Keratinocyte (primary cell): ENCODE results near the gene PRAF2. TPM values are rescaled to one million over a fixed set of nuclear protein-coding genes. Genes with fewer than 3 reads are reported as not detected.

ENCODE experiments used
- DNase-seq: peaks from one replicate; pipeline ENCODE4 v3.0.0-alpha.2; 2011; ENCODE audit warnings: low read depth, missing footprints, low spot score
- FAIRE-seq: peaks from 2 replicates; lab custom pipeline; 2011; peaks lifted over from hg19 to GRCh38; lab: Jason Lieb, UNC
- H2AFZ ChIP-seq: 2 replicates; pipeline ENCODE4 v1.6.0; 2012; ENCODE audit warnings: low read length, control low read depth, inconsistent platforms; ENCODE audit not compliant: control insufficient read depth
- H3K27ac ChIP-seq: 2 replicates; pipeline ENCODE4 v1.5.1; 2011; ENCODE audit warnings: low read length; ENCODE audit not compliant: control insufficient read depth, insufficient read depth
- H3K27me3 ChIP-seq: 3 replicates; pipeline ENCODE4 v1.6.0; 2011; ENCODE audit warnings: low read length; ENCODE audit not compliant: control insufficient read depth, insufficient read depth; ENCODE audit errors: extremely low read depth
- H3K36me3 ChIP-seq, 2 experiments: 2 replicates in 1 of 2; 3 replicates in 1 of 2; pipeline ENCODE4 v1.5.1; 2011; ENCODE audit warnings: low read length in 2 of 2, mild to moderate bottlenecking in 1 of 2; ENCODE audit not compliant: control insufficient read depth in 2 of 2, insufficient read depth in 2 of 2; ENCODE audit errors: extremely low read depth in 1 of 2
- H3K4me1 ChIP-seq: 3 replicates; pipeline ENCODE4 v1.5.1; 2011; ENCODE audit warnings: low read length; ENCODE audit not compliant: control insufficient read depth, insufficient read depth; ENCODE audit errors: extremely low read depth
- H3K4me2 ChIP-seq: 3 replicates; pipeline ENCODE4 v1.6.0; 2011; ENCODE audit warnings: low read depth, low read length; ENCODE audit not compliant: control insufficient read depth, insufficient read depth; ENCODE audit errors: extremely low read depth
- H3K4me3 ChIP-seq, 3 experiments: fragments of 200-600 bp in 1 of 3; sonication (generic) in 1 of 3; 2 replicates in 2 of 3; 3 replicates in 1 of 3; pipeline ENCODE4 v1.5.1; 2011 to 2016; ENCODE audit warnings: low read length in 3 of 3, mild to moderate bottlenecking in 3 of 3, control low read depth in 2 of 3, inconsistent platforms in 1 of 3, low read depth in 1 of 3, mixed read lengths in 1 of 3, mixed run types in 1 of 3, moderate library complexity in 1 of 3; ENCODE audit not compliant: control insufficient read depth in 2 of 3, insufficient read depth in 2 of 3; ENCODE audit errors: extremely low read depth in 1 of 3
- H3K79me2 ChIP-seq: 2 replicates; pipeline ENCODE4 v1.6.0; 2012; ENCODE audit warnings: low read length; ENCODE audit not compliant: control insufficient read depth, insufficient read depth
- H3K9ac ChIP-seq: 3 replicates; pipeline ENCODE4 v1.6.0; 2011; ENCODE audit warnings: low read length; ENCODE audit not compliant: control insufficient read depth, insufficient read depth; ENCODE audit errors: extremely low read depth
- H3K9me1 ChIP-seq: 3 replicates; pipeline ENCODE4 v1.6.0; 2011; ENCODE audit warnings: low read length; ENCODE audit not compliant: control insufficient read depth, insufficient read depth; ENCODE audit errors: extremely low read depth
- H3K9me3 ChIP-seq: 2 replicates; pipeline ENCODE4 v1.5.1; 2012; ENCODE audit warnings: low read depth, low read length; ENCODE audit not compliant: control insufficient read depth
- H4K20me1 ChIP-seq: 3 replicates; pipeline ENCODE4 v1.6.0; 2011; ENCODE audit warnings: low read length; ENCODE audit not compliant: control insufficient read depth, insufficient read depth; ENCODE audit errors: extremely low read depth
- CTCF ChIP-seq, 3 experiments: IDR thresholded peaks in 1 of 3; conservative IDR thresholded peaks in 1 of 3; optimal IDR thresholded peaks in 1 of 3; 2 replicates in 2 of 3; 3 replicates in 1 of 3; pipeline versions ENCODE3 to v1.5.1; 2011; ENCODE audit warnings: low read length in 3 of 3, mild to moderate bottlenecking in 3 of 3, moderate library complexity in 2 of 3, control low read depth in 1 of 3, inconsistent platforms in 1 of 3; ENCODE audit not compliant: insufficient read depth in 2 of 3; ENCODE audit errors: extremely low read depth in 1 of 3
- EZH2 ChIP-seq: IDR thresholded peaks from one replicate; pipeline ENCODE4 v1.6.1; 2012; ENCODE audit warnings: inconsistent platforms, mild to moderate bottlenecking, low read length, moderate library complexity
- dilution Hi-C: fragments of 300-500 bp; cut with MboI; formaldehyde crosslinking; loops from one replicate; pipeline ENCODE4 v1.7.0; 2020; ENCODE audit warnings: low sequenced_read_pairs; ENCODE audit not compliant: extremely low pct_ligation_motif_present
- polyA plus RNA-seq, 5 experiments: library from polyadenylated mRNA; depleted of rRNA in 3 of 5; stranded (reverse) in 3 of 5; stranded (forward) in 1 of 5; unstranded in 1 of 5; fragments of >200 nt; gene quantifications; 1 replicate in 1 of 5; 2 replicates in 3 of 5; 3 replicates in 1 of 5; pipeline versions ENCODE4 v1.2.1 to v1.2.3, GENCODE V29; 2011 to 2012; ENCODE audit warnings: missing spikeins in 2 of 5, low read depth in 1 of 5, low replicate concordance in 1 of 5

PRAF2 gene
- polyA plus RNA-seq, 1 donor (not counting 4 experiments of a cell fraction or from before 2014, with no cell fraction given), result 6.9 TPM

DNA sequence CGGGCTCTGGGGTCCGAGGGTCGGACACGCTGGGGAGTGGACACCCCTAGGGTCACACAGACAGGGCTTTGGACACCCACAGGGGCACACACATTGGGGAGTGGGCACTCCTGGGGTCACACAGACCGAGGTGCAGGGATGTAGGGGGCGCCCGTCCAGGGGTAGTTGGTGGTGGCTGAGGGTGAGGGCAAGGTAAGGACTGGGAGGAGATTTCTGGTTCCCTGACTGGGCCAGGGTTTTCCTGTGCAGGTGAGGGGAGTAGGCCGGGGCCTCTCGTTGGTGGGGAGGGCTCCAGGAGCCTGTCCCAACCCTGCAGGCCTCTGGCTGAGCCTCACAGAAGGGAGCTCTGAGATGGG is 27.8 kb upstream of the PRAF2 start:
- Histone ChIP-seq H3K9me1 (no peaks in the 10 kb centered on the region), H3K4me2 (peak overlapping the region; percentile 49), H3K79me2 (no peaks in the 10 kb centered on the region), H2AFZ (no peak overlapping the region), H3K27me3 (no peaks in the 10 kb centered on the region), H3K4me1 (peaks cover 4% of the 10 kb centered on the region), H4K20me1 (no peaks in the 10 kb centered on the region), H3K36me3 (no peaks in the 10 kb centered on the region), H3K9me3 (no peaks in the 10 kb centered on the region), H3K27ac (peak overlapping the region; percentile 8), H3K9ac (peak overlapping the region; percentile 72), H3K4me3 (peak overlapping the region; percentile 46 to 57 (median 51))
- no peak for TF ChIP-seq EZH2
- TF ChIP-seq CTCF (optimal IDR thresholded peaks at IDR 0.05 in 1 of 3, IDR thresholded peaks at IDR 0.05 in 1 of 3, conservative IDR thresholded peaks at IDR 0.05 in 1 of 3; ENCODE audit: extremely low read depth in 1 of 3, insufficient read depth in 2 of 3, low read length in 3 of 3), result peak in 1 of 3 experiments; percentile 26
- dilution Hi-C loops, result no loop called here
- no peak for DNase-seq
- no peak for FAIRE-seq

DNA sequence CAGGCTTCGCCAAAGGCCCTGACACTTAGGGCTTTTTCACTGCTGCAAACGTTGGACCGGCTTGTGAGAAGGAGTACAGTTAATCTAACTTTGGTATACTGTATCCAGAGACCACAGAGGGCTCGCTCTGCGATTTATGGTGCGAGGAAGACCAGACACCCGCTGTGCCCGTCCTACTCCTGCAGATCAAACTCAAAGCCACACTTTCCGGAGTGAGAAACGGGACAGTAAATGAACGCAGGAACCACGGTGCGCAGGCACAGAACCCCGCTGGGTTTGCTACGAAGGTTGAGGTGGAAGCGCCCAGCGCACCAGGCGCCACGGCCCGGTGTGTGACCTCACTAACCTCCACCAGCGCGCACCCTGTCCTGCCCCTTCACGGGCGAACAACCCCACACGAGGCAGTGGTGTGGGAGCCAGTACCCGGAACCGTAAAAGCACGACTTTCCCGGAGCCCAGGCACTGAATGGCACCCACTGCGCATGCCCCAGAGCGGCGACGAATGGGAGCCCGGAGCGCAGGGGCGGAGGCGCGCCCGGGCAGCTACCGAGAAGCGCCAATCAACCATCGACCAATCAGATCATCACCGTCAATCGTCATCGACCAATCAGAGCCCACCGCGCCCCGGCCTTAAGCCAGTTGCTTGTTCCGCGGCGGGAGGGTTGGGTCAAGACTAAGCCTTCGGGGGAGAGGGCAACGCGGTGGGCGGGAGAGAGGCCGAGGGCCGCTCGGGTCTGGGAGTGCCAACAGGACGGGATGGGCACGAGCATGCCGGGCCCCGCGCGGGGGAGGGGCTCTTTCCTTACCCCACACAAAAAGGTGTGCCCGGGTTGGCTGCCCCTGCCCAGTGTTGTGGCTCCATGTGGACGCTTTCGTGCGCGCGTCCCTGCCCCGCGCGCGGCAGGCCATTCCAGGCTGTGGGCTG is 27.2 kb upstream of the PRAF2 start:
- Histone ChIP-seq H3K4me1 (peaks cover 4% of the 10 kb centered on the region), H3K4me2 (peak overlapping the region; percentile 59), H3K36me3 (no peaks in the 10 kb centered on the region), H4K20me1 (no peaks in the 10 kb centered on the region), H3K4me3 (peak overlapping the region; percentile 46 to 57 (median 51)), H2AFZ (peak overlapping the region; percentile 83), H3K9me3 (no peaks in the 10 kb centered on the region), H3K9me1 (no peaks in the 10 kb centered on the region), H3K27me3 (no peaks in the 10 kb centered on the region), H3K27ac (peak overlapping the region; percentile 39), H3K9ac (peak overlapping the region; percentile 72), H3K79me2 (no peaks in the 10 kb centered on the region)
- FAIRE-seq, result peak; percentile 67
- peak; percentile 75 for DNase-seq
- TF ChIP-seq EZH2 (no peak), CTCF (optimal IDR thresholded peaks at IDR 0.05 in 1 of 3, IDR thresholded peaks at IDR 0.05 in 1 of 3, conservative IDR thresholded peaks at IDR 0.05 in 1 of 3; ENCODE audit: extremely low read depth in 1 of 3, insufficient read depth in 2 of 3, low read length in 3 of 3) (no peak)
- dilution Hi-C loops, result no loop called here
